GM12892 (cell line): ENCODE data around the gene ALDH1A3.

Experiments
- POLR2A ChIP-seq: IDR thresholded peaks from 2 replicates; pipeline ENCODE4 v1.6.1; 2011; ENCODE audit warnings: low read depth, low read length, control low read depth
- POLR2AphosphoS5 ChIP-seq: IDR thresholded peaks from 2 replicates; pipeline ENCODE4 v1.6.1; 2011; ENCODE audit warnings: low read depth, low read length, control low read depth
- TAF1 ChIP-seq: IDR thresholded peaks from 2 replicates; pipeline ENCODE4 v1.6.1; 2011; ENCODE audit warnings: low read depth, mild to moderate bottlenecking, control low read depth, low read length, borderline replicate concordance

- TF ChIP-seq POLR2A (no peak), TAF1 (no peak), POLR2AphosphoS5 (no peak)
These were observed 65.4 kb downstream of the ALDH1A3 start for GRCh38 chr15:100944986-100945385.
